PC-9 (cell line): ENCODE measurements around the gene SRSF12. TPM values are rescaled to one million over a fixed set of nuclear protein-coding genes. Genes with fewer than 3 reads are reported as not detected.

ENCODE experiments used
- BruUV-seq: library from RNA; stranded (reverse); fragments of 400-500 nt; replicated peaks from 2 replicates; lab custom pipeline; 2021; lab: Mats Ljungman, UMichigan
- CTCF ChIA-PET: fragments of 300-600 bp; sonication (Branson Sonifier 250); formaldehyde crosslinking; loops from one replicate; lab custom pipeline; 2022; ENCODE audit warnings: antibody characterized with exemption; lab: Charles Lee
- POLR2A ChIA-PET: fragments of 300-600 bp; sonication (Branson Sonifier 250); formaldehyde crosslinking; loops from one replicate; lab custom pipeline; 2022; ENCODE audit warnings: antibody characterized with exemption; ENCODE audit not compliant: unreplicated experiment; lab: Charles Lee
- DNase-seq, 2 experiments: peaks; one replicate each; pipeline versions ENCODE4 v3.0.0 to v3.0.0-alpha.2; 2015 to 2022; ENCODE audit warnings: mixed read lengths in 1 of 2
- H2AFZ ChIP-seq: fragments of 200-600 bp; sonication (generic); 2 replicates; pipeline ENCODE4 v1.8.1; 2017; ENCODE audit warnings: antibody characterized with exemption
- H3F3A ChIP-seq: fragments of 200-600 bp; sonication (generic); 2 replicates; pipeline ENCODE4 v1.8.1; 2017; ENCODE audit warnings: antibody characterized with exemption, mild to moderate bottlenecking, low read depth; ENCODE audit not compliant: insufficient read depth
- H3K27ac ChIP-seq: fragments of 200-600 bp; sonication (generic); 2 replicates; pipeline ENCODE4 v1.6.1; 2016; ENCODE audit warnings: mixed run types
- H3K27me3 ChIP-seq: fragments of 200-600 bp; sonication (generic); 2 replicates; pipeline ENCODE4 v1.6.1; 2016; ENCODE audit warnings: low read depth, mixed run types; ENCODE audit not compliant: insufficient read depth
- H3K36me3 ChIP-seq: fragments of 200-600 bp; sonication (generic); 2 replicates; pipeline ENCODE4 v1.6.1; 2016; ENCODE audit warnings: low read depth, mixed run types
- H3K4me1 ChIP-seq: fragments of 200-600 bp; sonication (generic); replicated peaks from 2 replicates; pipeline ENCODE4 v1.6.1; 2016; ENCODE audit warnings: mixed run types; ENCODE audit not compliant: insufficient read depth
- H3K4me2 ChIP-seq: fragments of 200-600 bp; sonication (generic); 2 replicates; pipeline ENCODE4 v1.6.1; 2017; ENCODE audit warnings: mixed run types
- H3K4me3 ChIP-seq: fragments of 200-600 bp; sonication (generic); 2 replicates; pipeline ENCODE4 v1.6.1; 2016; ENCODE audit warnings: mixed run types
- H3K79me2 ChIP-seq: fragments of 200-600 bp; sonication (generic); 2 replicates; pipeline ENCODE4 v1.6.1; 2017; ENCODE audit warnings: low read depth, mixed run types
- H3K9me2 ChIP-seq: fragments of 200-600 bp; sonication (generic); 2 replicates; pipeline ENCODE4 v1.8.1; 2017; ENCODE audit warnings: mild to moderate bottlenecking; ENCODE audit not compliant: insufficient read depth
- H3K9me3 ChIP-seq: fragments of 200-600 bp; sonication (generic); 2 replicates; pipeline ENCODE4 v1.8.1; 2016; ENCODE audit warnings: low read depth; ENCODE audit not compliant: insufficient read depth
- H4K20me1 ChIP-seq: fragments of 200-600 bp; sonication (generic); 2 replicates; pipeline ENCODE4 v1.8.1; 2017; ENCODE audit not compliant: insufficient read depth
- CTCF ChIP-seq: fragments of 200-600 bp; sonication (generic); conservative IDR thresholded peaks from 2 replicates; pipeline ENCODE4 v1.6.1; 2017; ENCODE audit warnings: mixed run types, antibody characterized with exemption, mild to moderate bottlenecking, moderate library complexity
- EZH2 ChIP-seq: fragments of 200-600 bp; sonication (generic); IDR thresholded peaks from 2 replicates; pipeline ENCODE4 v1.8.0; 2017; ENCODE audit warnings: antibody characterized with exemption, low read depth
- intact Hi-C: fragments of 100-400 bp; cut with micrococcal nuclease; formaldehyde crosslinking; loops from one replicate; pipeline ENCODE4 v1.10.0; 2022; ENCODE audit not compliant: unreplicated experiment
- total RNA-seq: library from RNA; stranded (reverse); gene quantifications from 2 replicates; pipeline ENCODE4 v1.2.3, GENCODE V29; 2021

Gene SRSF12
- total RNA-seq, 1 experiment from 2014 or later: not detected

DNA sequence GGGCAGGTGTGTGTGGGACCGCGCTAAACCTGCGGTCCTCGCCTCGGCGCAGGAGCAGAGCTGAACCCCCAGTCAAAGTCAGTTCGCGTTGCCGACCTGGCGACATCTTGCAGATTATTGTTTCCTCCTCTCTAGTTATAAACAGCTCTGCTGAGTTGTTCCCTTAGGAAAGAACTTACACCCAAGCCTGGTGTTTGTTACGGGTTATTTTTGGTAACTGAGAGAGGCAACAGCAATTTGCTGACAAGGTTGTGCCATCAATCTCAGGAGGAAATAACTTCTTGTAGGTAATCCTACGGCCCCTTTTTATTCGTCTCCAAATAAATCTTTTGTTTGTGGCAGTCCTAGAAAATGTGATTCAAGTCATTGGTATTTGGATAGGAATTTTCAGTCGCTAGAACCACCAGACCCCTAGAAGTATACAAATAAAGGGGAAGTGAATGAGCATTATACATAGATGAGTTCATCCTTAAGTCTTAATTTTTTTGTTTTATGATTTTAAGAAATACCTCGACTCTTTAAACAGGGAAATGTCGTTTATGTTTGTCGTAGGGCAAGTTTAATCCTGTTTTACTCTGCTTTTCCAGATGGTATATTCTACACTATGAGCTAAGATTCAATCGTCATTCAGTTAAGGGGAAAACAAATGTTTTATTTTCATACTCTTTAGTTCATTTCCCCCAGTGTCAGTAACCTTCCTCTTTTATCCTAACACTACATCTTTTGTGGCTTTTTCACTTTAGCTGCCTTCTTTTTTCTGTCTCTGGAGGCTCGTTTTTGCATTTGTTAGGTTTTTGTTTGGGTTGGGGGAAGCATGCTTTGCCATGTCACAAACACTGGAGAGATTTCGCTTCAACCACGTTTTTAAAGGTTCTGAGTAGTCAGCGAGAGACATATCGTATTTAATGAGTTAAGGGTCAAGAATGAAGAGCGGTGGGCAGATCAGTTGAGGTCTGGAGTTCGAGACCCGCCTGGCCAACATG lies 29.1 kb upstream of the SRSF12 start:
- peak; percentile 45 to 79 for DNase-seq
- intact Hi-C loops: loop anchor here (2.0 kb wide), 2 partner anchors 66 to 152 kb away; partner anchors contain the start of gene PNRC1
- BruUV-seq: TSS peak; percentile 42

GRCh38 chr6:89145956-89146717 lies 28.3 kb upstream of the SRSF12 start, which contains the start of gene PM20D2:
Gene PM20D2, plus strand, starts transcription at chr6:89146055. Its CDS starts 90 bp downstream, at chr6:89146145.
- Histone ChIP-seq H3K4me3 (peak within 1 kb of the TSS; percentile 80), H3K36me3 (peaks cover 9% of the 10 kb centered on the region; the same call in 1 of the 2 replicates), H3F3A (peaks cover 10% of the 10 kb centered on the region), H3K9me3 (no peaks in the 10 kb centered on the region), H3K4me1 (peaks cover 31% of the 10 kb centered on the region; the same call in 1 of the 2 replicates), H4K20me1 (no peaks in the 10 kb centered on the region), H3K79me2 (peaks cover 38% of the 10 kb centered on the region), H3K9me2 (no peaks in the 10 kb centered on the region), H3K27ac (peak within 1 kb of the TSS; percentile 85), H3K4me2 (peak within 1 kb of the TSS; percentile 94), H3K27me3 (no peaks in the 10 kb centered on the region), H2AFZ (peak within 1 kb of the TSS; percentile 93)
- intact Hi-C loops: loop anchor here (2.0 kb wide), 2 partner anchors 65 to 153 kb away; partner anchors contain the start of gene PNRC1
- ChIA-PET POLR2A (interaction anchor here (0.6 to 0.7 kb wide), 2 partner anchors 67 to 166 kb away, joined by 3 to 5 read pairs; no protein-coding TSS in a partner anchor), CTCF (interaction anchor here (0.6 kb wide), 2 partner anchors 8 to 38 kb away, joined by 4 read pairs; no protein-coding TSS in a partner anchor)
- TSS peak; percentile 40 for BruUV-seq
- peak in 1 of 2 experiments; percentile 76 for DNase-seq
- TF ChIP-seq EZH2 (no peak), CTCF (no peak)

More for the DNA sequence above, 29.1 kb upstream of the SRSF12 start:
- Histone ChIP-seq H3K27me3 (no peaks in the 10 kb centered on the region), H3K36me3 (peaks cover 9% of the 10 kb centered on the region; the same call in 1 of the 2 replicates), H3K27ac (peak overlapping the region; percentile 85), H3K9me3 (no peaks in the 10 kb centered on the region), H3K79me2 (peaks cover 47% of the 10 kb centered on the region), H2AFZ (peak overlapping the region; percentile 93), H4K20me1 (no peaks in the 10 kb centered on the region), H3K4me2 (peak overlapping the region; percentile 94), H3K4me1 (peaks cover 31% of the 10 kb centered on the region; the same call in 1 of the 2 replicates), H3F3A (peaks cover 10% of the 10 kb centered on the region), H3K4me3 (peak overlapping the region; percentile 80), H3K9me2 (no peaks in the 10 kb centered on the region)
- POLR2A ChIA-PET: interaction anchor here (0.7 to 1.1 kb wide), 4 partner anchors 34 to 206 kb away, joined by 3 to 25 read pairs (median 5); partner anchors contain the start of genes PNRC1 and UBE2J1
- CTCF ChIA-PET: interaction anchor here (0.6 kb wide), 1 partner anchor 8 kb away, joined by 4 read pairs; no protein-coding TSS in a partner anchor
- TF ChIP-seq EZH2: no peak
- no peak for TF ChIP-seq CTCF
